GM15510 (cell line): ENCODE results near the gene RHEBL1.

ENCODE experiments used
- POLR2A ChIP-seq: IDR thresholded peaks from 3 replicates; pipeline ENCODE4 v1.6.1; 2011; ENCODE audit warnings: borderline replicate concordance; ENCODE audit not compliant: insufficient read length; ENCODE audit errors: extremely low read depth

The RHEBL1 gene

GRCh38 chr12:49037947-49038237 is 31.9 kb downstream of the RHEBL1 start:
- no peak for TF ChIP-seq POLR2A

GRCh38 chr12:49037111-49037946 is 32.5 kb downstream of the RHEBL1 start:
- no peak for TF ChIP-seq POLR2A

- no peak for TF ChIP-seq POLR2A
Measured at GRCh38 chr12:49036029-49036428, 33.8 kb downstream of the RHEBL1 start.

GRCh38 chr12:49034286-49034622 is 35.5 kb downstream of the RHEBL1 start:
- TF ChIP-seq POLR2A = no peak

DNA sequence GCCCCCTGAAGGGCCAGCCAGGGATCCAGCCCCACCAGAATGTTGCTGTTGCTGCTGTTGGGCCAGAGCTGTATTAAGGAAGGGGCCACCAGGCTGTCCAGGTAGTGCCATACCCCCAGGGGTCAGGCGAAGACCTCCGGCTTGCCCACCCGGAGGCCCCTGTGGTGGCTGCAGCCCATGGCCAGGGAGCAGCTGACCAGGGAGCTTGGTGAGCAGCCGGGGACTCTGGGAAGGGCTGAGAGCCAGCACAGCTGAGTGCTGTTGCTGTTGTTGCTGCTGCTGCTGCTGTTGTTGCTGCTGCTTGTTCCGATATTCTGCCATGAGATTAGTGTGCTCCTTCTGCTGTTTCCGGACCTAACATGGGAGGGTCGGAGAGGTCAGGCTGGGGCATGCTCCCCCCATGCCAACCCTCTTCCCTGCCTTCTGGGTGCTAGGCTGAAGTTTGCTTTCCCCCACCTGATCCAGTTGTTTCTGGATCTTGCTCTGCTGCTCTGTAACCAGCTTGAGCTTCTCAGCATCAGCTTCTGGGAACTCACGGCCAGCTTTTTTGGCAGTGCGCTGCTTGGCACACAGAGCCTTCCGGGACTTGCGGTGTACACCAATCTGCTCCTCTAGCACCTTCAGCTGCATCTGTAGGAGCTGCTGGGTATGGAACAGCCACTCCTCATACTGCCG is 36.0 kb downstream of the RHEBL1 start:
- no peak for TF ChIP-seq POLR2A

GRCh38 chr12:49032679-49033447 is 36.9 kb downstream of the RHEBL1 start:
- no peak for TF ChIP-seq POLR2A

DNA sequence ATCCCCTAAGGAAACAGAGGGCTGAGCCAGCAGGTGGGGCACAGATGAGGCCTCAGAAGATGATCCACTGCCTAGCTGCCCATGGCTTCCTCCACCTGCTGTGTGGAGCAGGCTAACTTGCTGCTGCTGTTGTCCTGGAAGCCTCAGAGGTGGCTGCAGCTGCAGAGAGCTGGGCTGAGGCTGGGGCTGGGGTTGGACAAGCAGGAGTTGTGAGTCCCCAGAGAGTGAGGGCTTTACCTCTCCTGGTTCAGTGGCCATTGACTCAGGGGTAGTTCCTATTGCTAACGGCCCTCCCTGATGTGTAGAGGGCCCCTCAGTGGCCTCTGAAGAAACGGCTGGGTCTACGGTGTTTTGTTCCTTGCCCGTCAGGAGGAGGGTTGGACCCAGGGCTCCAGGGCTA is 37.5 kb downstream of the RHEBL1 start:
- no peak for TF ChIP-seq POLR2A

GRCh38 chr12:49031573-49032161 is 38.1 kb downstream of the RHEBL1 start:
- TF ChIP-seq POLR2A = no peak

- TF ChIP-seq POLR2A = no peak
Measured at GRCh38 chr12:49030714-49031572, 38.8 kb downstream of the RHEBL1 start.

DNA sequence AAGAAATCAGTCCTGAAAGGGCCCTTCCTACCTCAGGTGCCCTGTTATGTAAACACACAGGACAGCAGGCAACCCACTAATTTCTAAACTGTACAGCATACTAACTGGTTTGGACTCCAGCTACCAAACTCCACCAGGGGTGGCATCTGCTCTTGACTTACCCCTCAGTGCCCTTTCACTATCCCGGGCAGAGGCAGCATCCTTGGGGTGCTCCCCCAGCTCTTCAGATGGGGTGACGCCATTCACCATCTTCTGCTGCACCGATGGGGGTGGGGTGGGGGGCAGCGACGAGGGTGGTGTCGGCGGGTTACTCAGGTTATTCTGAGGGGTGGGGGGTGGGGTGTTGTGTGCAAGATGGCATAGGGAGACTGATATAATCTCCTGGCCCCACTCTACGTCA is 39.7 kb downstream of the RHEBL1 start:
- no peak for TF ChIP-seq POLR2A

GRCh38 chr12:49028666-49029275 is 41.0 kb downstream of the RHEBL1 start:
- TF ChIP-seq POLR2A = no peak

GRCh38 chr12:49027846-49028555 is 41.8 kb downstream of the RHEBL1 start:
- no peak for TF ChIP-seq POLR2A

GRCh38 chr12:49026678-49027480 is 42.9 kb downstream of the RHEBL1 start:
- no peak for TF ChIP-seq POLR2A

GRCh38 chr12:49026101-49026500 is 43.7 kb downstream of the RHEBL1 start:
- no peak for TF ChIP-seq POLR2A
